HEK293T (cell line): ENCODE results near the gene PRKAG3.
"Not testable (repeated sequence)": the region's sequence is repeated elsewhere in the genome, so short reads cannot be mapped to it uniquely, and the experiment has no call there.

Experiments
- CTCF ChIA-PET: fragments of 350-600 bp; formaldehyde crosslinking; extraction: SDS; loops from one replicate; lab custom pipeline; 2021; ENCODE audit warnings: antibody characterized with exemption, inconsistent platforms; lab: Yijun Ruan, JAX
- POLR2A ChIA-PET: fragments of 350-600 bp; formaldehyde crosslinking; extraction: SDS; loops from one replicate; lab custom pipeline; 2020; ENCODE audit warnings: antibody characterized with exemption, inconsistent platforms; lab: Yijun Ruan, JAX
- DNase-seq: peaks from one replicate; pipeline ENCODE4 v3.0.0; 2012; ENCODE audit warnings: mixed read lengths; ENCODE audit errors: extremely low spot score
- ARNT ChIP-seq: fragments of 450-650 bp; IDR thresholded peaks from 2 replicates; pipeline ENCODE4 v1.6.1; 2017; ENCODE audit warnings: mild to moderate bottlenecking
- BHLHE40 ChIP-seq: fragments of 450-650 bp; IDR thresholded peaks from 2 replicates; pipeline ENCODE4 v1.6.1; 2016; ENCODE audit warnings: mild to moderate bottlenecking, moderate library complexity, borderline replicate concordance
- CTBP1 ChIP-seq: fragments of 450-650 bp; IDR thresholded peaks from 2 replicates; pipeline ENCODE4 v1.6.1; 2016; ENCODE audit warnings: borderline replicate concordance
- ELF4 ChIP-seq: fragments of 450-650 bp; IDR thresholded peaks from 2 replicates; pipeline ENCODE4 v1.6.1; 2017; ENCODE audit warnings: antibody characterized with exemption
- FOXA1 ChIP-seq: fragments of 450-650 bp; IDR thresholded peaks from 2 replicates; pipeline ENCODE4 v1.6.1; 2016; ENCODE audit warnings: mild to moderate bottlenecking
- FOXK2 ChIP-seq: fragments of 450-650 bp; IDR thresholded peaks from 2 replicates; pipeline ENCODE4 v1.6.1; 2016; ENCODE audit warnings: mild to moderate bottlenecking
- FOXM1 ChIP-seq: fragments of 450-650 bp; IDR thresholded peaks from 2 replicates; pipeline ENCODE4 v1.6.1; 2017; ENCODE audit warnings: mild to moderate bottlenecking, borderline replicate concordance
- HDGF ChIP-seq: fragments of 450-650 bp; IDR thresholded peaks from 2 replicates; pipeline ENCODE4 v1.6.1; 2017; ENCODE audit warnings: antibody characterized with exemption, borderline replicate concordance
- L3MBTL2 ChIP-seq: fragments of 450-650 bp; conservative IDR thresholded peaks from 2 replicates; pipeline ENCODE4 v1.6.1; 2016; ENCODE audit warnings: mild to moderate bottlenecking
- LEF1 ChIP-seq: fragments of 450-650 bp; IDR thresholded peaks from 2 replicates; pipeline ENCODE4 v1.6.1; 2017; ENCODE audit warnings: mild to moderate bottlenecking, borderline replicate concordance
- NFRKB ChIP-seq: fragments of 450-650 bp; IDR thresholded peaks from 2 replicates; pipeline ENCODE4 v1.6.1; 2016; ENCODE audit warnings: mild to moderate bottlenecking, moderate library complexity
- SP1 ChIP-seq: fragments of 450-650 bp; IDR thresholded peaks from 2 replicates; pipeline ENCODE4 v1.6.1; 2017
- SUZ12 ChIP-seq: fragments of 450-650 bp; IDR thresholded peaks from 2 replicates; pipeline ENCODE4 v1.6.1; 2016; ENCODE audit warnings: mild to moderate bottlenecking
- TARDBP ChIP-seq: fragments of 450-650 bp; IDR thresholded peaks from 2 replicates; pipeline ENCODE4 v1.6.1; 2016
- ZNF384 ChIP-seq: fragments of 450-650 bp; IDR thresholded peaks from 2 replicates; pipeline ENCODE4 v1.6.1; 2016
- TF ChIP-seq, protein P1 (sequence below): fragments of 450-650 bp; IDR thresholded peaks from 2 replicates; pipeline ENCODE4 v1.6.1; 2016

The PRKAG3 gene

DNA sequence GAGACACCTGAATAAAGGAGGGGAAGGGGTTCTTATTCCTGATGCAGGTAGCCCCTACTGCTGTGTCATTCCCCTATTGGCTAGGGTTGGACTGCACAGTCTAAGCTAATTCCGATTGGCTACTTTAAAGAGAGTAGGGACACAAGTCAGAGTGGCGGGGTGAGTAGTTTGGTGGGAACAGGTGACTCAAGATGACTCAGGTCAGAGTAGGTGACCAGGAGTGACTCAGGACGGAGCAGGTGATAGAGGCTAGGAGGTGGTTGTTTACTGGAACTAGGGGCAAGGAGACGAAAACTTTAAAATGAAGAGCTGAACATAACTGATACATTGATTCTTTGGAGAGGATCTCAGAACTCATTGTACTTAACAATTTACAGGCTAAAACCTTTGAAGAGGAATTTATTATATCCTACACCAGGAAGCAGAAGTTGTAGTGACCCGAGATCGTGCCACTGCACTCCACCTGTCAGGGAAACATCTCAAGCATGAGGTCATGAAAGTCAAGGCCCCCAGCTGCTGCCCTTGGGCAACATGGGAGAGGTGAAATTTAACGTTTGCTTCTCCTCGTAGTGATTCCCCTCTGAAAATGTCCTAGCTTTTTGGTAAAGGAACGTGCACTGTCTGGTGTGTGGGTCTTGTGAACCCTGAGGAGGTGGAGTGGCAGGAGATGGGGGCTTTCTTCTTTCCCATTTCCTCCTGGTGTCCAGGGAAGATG is 54.2 kb downstream of the PRKAG3 start:
- POLR2A ChIA-PET: interaction anchor here (0.7 kb wide), 1 partner anchor 67 kb away, joined by 3 read pairs; no protein-coding TSS in a partner anchor
- TF ChIP-seq ARNT (no peak), ELF4 (no peak), FOXK2 (no peak), FOXA1 (no peak), BHLHE40 (no peak), TARDBP (no peak), LEF1 (no peak), CTBP1 (no peak), NFRKB (no peak), ZNF384 (no peak), FOXM1 (no peak), L3MBTL2 (no peak), SP1 (no peak), SUZ12 (no peak), HDGF (no peak)
- TF ChIP-seq, protein P1, sequence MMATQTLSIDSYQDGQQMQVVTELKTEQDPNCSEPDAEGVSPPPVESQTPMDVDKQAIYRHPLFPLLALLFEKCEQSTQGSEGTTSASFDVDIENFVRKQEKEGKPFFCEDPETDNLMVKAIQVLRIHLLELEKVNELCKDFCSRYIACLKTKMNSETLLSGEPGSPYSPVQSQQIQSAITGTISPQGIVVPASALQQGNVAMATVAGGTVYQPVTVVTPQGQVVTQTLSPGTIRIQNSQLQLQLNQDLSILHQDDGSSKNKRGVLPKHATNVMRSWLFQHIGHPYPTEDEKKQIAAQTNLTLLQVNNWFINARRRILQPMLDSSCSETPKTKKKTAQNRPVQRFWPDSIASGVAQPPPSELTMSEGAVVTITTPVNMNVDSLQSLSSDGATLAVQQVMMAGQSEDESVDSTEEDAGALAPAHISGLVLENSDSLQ: no peak
- CTCF ChIA-PET: no interaction called here
- no peak for DNase-seq

DNA sequence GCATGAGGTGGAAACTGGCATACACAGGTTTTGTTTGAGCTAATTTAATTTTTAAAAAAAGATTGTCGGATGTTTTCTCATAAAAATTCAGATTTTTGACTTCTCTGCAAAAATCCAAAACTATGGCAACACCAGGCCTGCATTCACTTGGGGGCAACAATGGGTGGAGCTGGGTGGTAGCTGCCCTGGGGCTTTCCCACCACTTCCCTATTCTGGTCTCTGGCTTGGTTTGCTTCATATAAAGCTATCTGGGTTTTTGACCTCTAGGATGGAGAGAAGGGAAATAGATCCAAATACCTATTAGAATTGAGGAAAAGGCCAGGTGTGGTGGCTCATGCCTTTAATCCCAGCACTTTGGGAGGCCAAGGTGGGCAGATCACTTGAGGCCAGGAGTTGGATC is 55.1 kb downstream of the PRKAG3 start:
- POLR2A ChIA-PET: no interaction called here
- CTCF ChIA-PET: no interaction called here
- TF ChIP-seq ZNF384: no peak
- no peak for TF ChIP-seq FOXM1
- DNase-seq: no peak

DNA sequence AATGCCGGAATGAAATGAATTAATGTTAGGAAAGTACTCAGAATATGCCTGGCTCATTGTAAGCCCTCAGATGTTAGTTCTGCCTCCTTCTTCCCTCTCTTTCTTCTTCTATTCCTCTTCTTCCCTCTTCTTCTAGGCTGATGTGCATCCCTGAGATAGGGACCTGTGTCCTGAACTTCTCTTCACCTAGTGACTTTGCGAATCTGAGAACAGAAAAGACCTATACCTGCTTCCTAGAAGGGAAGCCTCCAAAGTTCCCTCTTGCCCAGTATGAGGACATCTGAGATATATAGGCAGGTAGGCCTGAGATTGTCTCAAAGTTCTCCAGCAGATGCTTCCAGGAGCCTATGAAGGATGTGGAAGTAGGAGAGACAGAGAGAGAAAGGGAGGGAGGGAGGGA is 57.7 kb downstream of the PRKAG3 start:
- ChIA-PET POLR2A (no interaction called here), CTCF (no interaction called here)
- TF ChIP-seq TARDBP (no peak), LEF1 (no peak), CTBP1 (no peak), FOXM1 (no peak), L3MBTL2 (no peak), ELF4 (no peak), NFRKB (no peak), FOXA1 (no peak), FOXK2 (no peak)
- TF ChIP-seq, protein P1: no peak
- DNase-seq: no peak

DNA sequence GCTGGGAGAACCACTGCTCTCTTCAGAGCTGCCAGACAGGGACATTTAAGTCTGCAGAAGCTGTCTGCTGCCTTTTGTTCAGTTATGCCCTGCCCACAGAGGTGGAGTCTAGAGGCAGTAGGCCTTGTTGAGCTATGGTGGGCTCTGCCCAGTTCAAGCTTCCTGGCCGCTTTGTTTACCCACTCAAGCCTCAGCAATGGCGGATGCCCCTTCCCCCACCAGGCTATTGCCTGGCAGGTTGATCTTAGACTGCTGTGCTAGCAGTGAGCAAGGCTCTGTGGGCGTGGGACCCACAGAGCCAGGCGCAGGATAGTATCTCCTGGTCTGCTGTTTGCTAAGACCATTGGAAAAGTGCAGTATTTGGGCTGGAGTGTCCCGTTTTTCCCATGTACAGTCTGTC is 58.8 kb downstream of the PRKAG3 start:
- DNase-seq, CTCF ChIA-PET, POLR2A ChIA-PET: not testable (repeated sequence)
